HG03103 (cell line): ENCODE results near the gene SETD3.

ENCODE experiments used
- ATAC-seq: cut with Tn5 transposase; IDR thresholded peaks from one replicate; pipeline ENCODE4 v1.9.1; 2021; ENCODE audit warnings: low read depth; ENCODE audit not compliant: unreplicated experiment

The SETD3 gene

GRCh38 chr14:99427632-99428300 lies 52.9 kb downstream of the SETD3 start:
- ATAC-seq: no peak

- no peak for ATAC-seq
These were observed 53.8 kb downstream of the SETD3 start for GRCh38 chr14:99426813-99427346.

- ATAC-seq: no peak
These were observed 54.4 kb downstream of the SETD3 start for GRCh38 chr14:99426265-99426664.

GRCh38 chr14:99425272-99425681 lies 55.4 kb downstream of the SETD3 start:
- no peak for ATAC-seq

GRCh38 chr14:99424306-99424877 lies 56.3 kb downstream of the SETD3 start:
- no peak for ATAC-seq

- ATAC-seq: no peak
These were observed 57.2 kb downstream of the SETD3 start for GRCh38 chr14:99423434-99423833.

- ATAC-seq: no peak
These were observed 58.2 kb downstream of the SETD3 start for GRCh38 chr14:99422228-99423010.

- no peak for ATAC-seq
These were observed 59.9 kb downstream of the SETD3 start for GRCh38 chr14:99420711-99421110.

- ATAC-seq: no peak
These were observed 60.8 kb downstream of the SETD3 start for GRCh38 chr14:99419905-99420304.

- ATAC-seq: no peak
These were observed 62.4 kb downstream of the SETD3 start for GRCh38 chr14:99418242-99418641.

- no peak for ATAC-seq
These were observed 63.8 kb downstream of the SETD3 start for GRCh38 chr14:99416909-99417308.

GRCh38 chr14:99415496-99416281 lies 65.0 kb downstream of the SETD3 start:
- ATAC-seq: peak; percentile 90

GRCh38 chr14:99413911-99414310 lies 66.7 kb downstream of the SETD3 start:
- ATAC-seq: no peak

GRCh38 chr14:99413172-99413571 lies 67.5 kb downstream of the SETD3 start:
- no peak for ATAC-seq

GRCh38 chr14:99412117-99413061 lies 68.3 kb downstream of the SETD3 start:
- no peak for ATAC-seq

- ATAC-seq: no peak
These were observed 70.6 kb downstream of the SETD3 start for GRCh38 chr14:99410019-99410418.

- no peak for ATAC-seq
These were observed 71.7 kb downstream of the SETD3 start for GRCh38 chr14:99408971-99409289.

- no peak for ATAC-seq
These were observed 72.2 kb downstream of the SETD3 start for GRCh38 chr14:99408286-99408970.

- no peak for ATAC-seq
These were observed 73.2 kb downstream of the SETD3 start for GRCh38 chr14:99407416-99407815.
